Measurements from ENCODE around the gene ZNF445. TPM values are rescaled to one million over a fixed set of nuclear protein-coding genes. Genes with fewer than 3 reads are reported as not detected.
"Not testable (repeated sequence)": the region's sequence is repeated elsewhere in the genome, so short reads cannot be mapped to it uniquely, and the experiment has no call there.

The ZNF445 gene
- total RNA-seq, 1 donor from 2014 or later = 54.1 TPM

DNA sequence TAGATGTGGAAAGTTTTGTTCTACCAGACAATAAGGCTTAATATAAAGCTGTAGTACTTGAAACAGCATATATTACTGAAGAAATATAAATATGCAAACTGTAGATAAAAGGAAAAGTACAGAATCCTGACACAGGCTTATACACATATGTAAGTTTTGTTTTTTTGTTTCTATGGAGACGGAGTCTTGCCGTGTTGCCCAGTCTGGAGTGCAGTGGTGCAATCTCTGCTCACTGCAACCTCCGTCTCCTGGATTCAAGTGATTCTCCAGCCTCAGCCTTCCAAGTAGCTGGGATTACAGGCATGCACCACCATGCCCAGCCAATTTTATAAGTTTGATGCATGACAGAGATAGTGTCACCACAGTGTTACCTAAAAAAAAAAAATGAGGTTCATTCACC is 29.1 kb upstream of the ZNF445 start:
- no peak for DNase-seq (ENCODE audit: low spot score in 2 of 2, unreplicated experiment in 2 of 2)
- Mint-ChIP-seq H3K4me3 (no peak overlapping the region), H3K4me1 (peaks cover 18% of the 10 kb centered on the region), H3K9me3 (peaks cover 35% of the 10 kb centered on the region), H3K36me3 (peaks cover 40% of the 10 kb centered on the region), H3K27ac (no peak overlapping the region), H3K27me3 (ENCODE audit: low read depth) (no peaks in the 10 kb centered on the region)
- TF ChIP-seq, protein P1, sequence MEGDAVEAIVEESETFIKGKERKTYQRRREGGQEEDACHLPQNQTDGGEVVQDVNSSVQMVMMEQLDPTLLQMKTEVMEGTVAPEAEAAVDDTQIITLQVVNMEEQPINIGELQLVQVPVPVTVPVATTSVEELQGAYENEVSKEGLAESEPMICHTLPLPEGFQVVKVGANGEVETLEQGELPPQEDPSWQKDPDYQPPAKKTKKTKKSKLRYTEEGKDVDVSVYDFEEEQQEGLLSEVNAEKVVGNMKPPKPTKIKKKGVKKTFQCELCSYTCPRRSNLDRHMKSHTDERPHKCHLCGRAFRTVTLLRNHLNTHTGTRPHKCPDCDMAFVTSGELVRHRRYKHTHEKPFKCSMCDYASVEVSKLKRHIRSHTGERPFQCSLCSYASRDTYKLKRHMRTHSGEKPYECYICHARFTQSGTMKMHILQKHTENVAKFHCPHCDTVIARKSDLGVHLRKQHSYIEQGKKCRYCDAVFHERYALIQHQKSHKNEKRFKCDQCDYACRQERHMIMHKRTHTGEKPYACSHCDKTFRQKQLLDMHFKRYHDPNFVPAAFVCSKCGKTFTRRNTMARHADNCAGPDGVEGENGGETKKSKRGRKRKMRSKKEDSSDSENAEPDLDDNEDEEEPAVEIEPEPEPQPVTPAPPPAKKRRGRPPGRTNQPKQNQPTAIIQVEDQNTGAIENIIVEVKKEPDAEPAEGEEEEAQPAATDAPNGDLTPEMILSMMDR (IDR thresholded peaks at IDR 0.05; ENCODE audit: unreplicated experiment) = no peak

DNA sequence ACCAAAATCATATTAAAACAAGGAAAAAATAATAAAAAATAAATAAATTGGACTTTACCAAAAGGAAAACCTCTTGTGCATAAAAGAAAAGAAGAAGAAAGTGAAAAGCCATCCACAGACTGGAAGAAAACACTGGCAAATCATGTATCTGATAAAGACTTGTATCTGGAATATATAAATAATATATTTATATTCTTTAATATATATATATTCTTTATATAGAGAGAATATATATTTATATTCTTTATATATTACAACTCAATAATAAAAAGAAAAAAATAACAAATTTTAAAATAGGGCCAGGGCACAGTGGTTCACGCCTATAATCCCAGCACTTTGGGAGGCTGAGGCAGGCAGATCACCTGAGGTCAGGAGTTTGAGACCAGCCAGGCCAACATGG is 27.1 kb upstream of the ZNF445 start:
- Mint-ChIP-seq H3K36me3 (peaks cover 58% of the 10 kb centered on the region), H3K27me3 (ENCODE audit: low read depth) (no peaks in the 10 kb centered on the region), H3K27ac (no peak overlapping the region), H3K9me3 (peaks cover 52% of the 10 kb centered on the region), H3K4me3 (no peak overlapping the region), H3K4me1 (peaks cover 7% of the 10 kb centered on the region)
- TF ChIP-seq, protein P1 (IDR thresholded peaks at IDR 0.05; ENCODE audit: unreplicated experiment) = no peak
- no peak for DNase-seq (ENCODE audit: low spot score in 2 of 2, unreplicated experiment in 2 of 2)

DNA sequence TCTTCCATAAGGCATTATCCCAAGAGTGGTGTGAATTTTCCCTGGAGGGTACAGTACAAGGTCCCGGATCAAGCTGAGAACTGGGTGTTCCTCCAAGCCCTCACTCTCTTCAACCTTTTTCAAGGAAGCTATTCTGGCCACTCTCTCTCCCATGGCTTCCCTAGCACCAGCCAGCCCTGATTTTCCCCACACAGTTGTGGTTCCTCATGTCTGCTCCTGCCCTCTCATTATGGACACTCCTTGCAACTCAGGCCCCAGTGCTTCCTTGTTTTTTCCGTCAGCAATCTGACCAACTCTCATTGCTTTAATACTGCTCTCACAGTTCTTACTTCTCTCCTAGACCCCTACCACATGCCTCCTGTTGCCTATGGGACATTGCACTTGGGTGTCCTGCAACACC is 25.7 kb upstream of the ZNF445 start:
- H3K27ac Mint-ChIP-seq; H3K27me3 Mint-ChIP-seq (ENCODE audit: low read depth); DNase-seq (ENCODE audit: low spot score in 2 of 2, unreplicated experiment in 2 of 2); H3K4me1 Mint-ChIP-seq; H3K4me3 Mint-ChIP-seq: not testable (repeated sequence)
- Mint-ChIP-seq H3K9me3 (peaks cover 66% of the 10 kb centered on the region), H3K36me3 (peaks cover 71% of the 10 kb centered on the region)

DNA sequence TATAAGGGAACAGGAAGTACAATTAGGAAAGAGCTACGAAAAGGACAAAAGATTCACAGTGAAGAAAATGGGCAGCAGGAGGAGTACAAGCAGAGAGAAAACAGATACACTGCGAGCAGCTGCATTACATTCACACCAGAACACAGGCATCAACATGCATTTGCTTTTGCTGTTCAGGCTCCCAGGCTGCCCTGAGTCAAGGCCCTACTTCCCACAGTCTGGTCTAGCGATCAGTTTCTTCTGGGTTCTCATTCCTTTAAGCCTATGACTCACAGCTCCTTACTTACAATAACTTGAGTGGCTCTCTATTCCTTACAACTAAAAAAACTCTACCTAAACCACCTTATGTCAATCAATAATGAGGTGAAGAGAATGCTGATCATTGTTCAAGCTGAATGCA is 24.5 kb upstream of the ZNF445 start:
- Mint-ChIP-seq H3K4me3 (no peak overlapping the region), H3K27ac (no peak overlapping the region), H3K9me3 (peaks cover 71% of the 10 kb centered on the region), H3K36me3 (peaks cover 80% of the 10 kb centered on the region), H3K4me1 (no peaks in the 10 kb centered on the region), H3K27me3 (ENCODE audit: low read depth) (no peaks in the 10 kb centered on the region)
- TF ChIP-seq, protein P1 (IDR thresholded peaks at IDR 0.05; ENCODE audit: unreplicated experiment) = no peak
- no peak for DNase-seq (ENCODE audit: low spot score in 2 of 2, unreplicated experiment in 2 of 2)

DNA sequence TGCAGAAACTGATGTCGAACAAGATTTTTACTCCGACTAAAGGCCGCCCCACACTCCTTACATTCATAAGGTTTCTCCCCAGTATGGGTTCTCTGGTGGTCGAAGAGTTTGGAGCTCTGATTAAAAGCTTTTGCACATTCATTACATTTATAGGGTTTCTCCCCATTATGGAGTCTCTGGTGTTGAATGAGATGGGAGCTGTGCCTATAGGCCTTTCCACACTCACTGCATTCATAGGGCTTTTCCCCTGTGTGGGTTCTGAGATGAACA is 22.4 kb upstream of the ZNF445 start:
- not testable (repeated sequence) for H3K27me3 Mint-ChIP-seq (ENCODE audit: low read depth); H3K27ac Mint-ChIP-seq; H3K4me3 Mint-ChIP-seq; DNase-seq (ENCODE audit: low spot score in 2 of 2, unreplicated experiment in 2 of 2); H3K4me1 Mint-ChIP-seq
- Mint-ChIP-seq H3K36me3 (peaks cover 67% of the 10 kb centered on the region), H3K9me3 (peaks cover 58% of the 10 kb centered on the region)

DNA sequence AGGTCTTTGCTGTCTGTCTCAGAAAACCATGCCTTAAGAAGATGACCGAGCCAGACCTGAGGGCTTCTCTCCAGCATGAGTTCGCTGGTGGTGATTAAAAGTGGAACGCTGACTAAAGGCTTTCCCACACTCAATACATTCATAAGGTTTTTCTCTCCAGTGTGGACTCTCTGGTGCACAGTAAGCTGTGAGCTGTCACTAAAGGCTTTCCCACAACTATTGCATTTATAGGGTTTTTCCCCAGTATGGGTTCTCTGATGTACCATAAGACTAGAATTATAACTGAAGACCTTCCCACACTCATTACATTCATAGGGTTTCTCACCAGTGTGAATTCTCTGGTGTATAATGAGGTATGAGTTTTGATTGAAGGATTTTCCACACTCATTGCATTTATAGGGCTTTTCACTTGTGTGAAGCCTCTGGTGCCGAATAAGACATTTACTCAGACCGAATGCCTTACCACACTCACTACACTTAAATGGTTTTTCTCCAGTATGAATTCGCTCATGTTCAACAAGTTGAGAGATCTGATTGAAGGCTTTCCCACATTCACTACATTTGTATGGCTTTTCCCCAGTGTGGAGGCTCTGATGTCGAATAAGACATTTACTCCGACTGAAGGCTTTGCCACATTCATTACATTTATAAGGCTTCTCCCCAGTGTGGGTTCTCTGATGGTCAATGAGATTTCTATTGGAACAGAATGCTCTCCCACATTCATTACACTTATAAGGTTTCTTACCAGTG is 21.9 kb upstream of the ZNF445 start:
- Mint-ChIP-seq H3K27me3 (ENCODE audit: low read depth) (no peaks in the 10 kb centered on the region), H3K27ac (no peak overlapping the region), H3K9me3 (peaks cover 60% of the 10 kb centered on the region), H3K4me3 (no peak overlapping the region), H3K36me3 (peaks cover 70% of the 10 kb centered on the region), H3K4me1 (no peaks in the 10 kb centered on the region)
- no peak for DNase-seq (ENCODE audit: low spot score in 2 of 2, unreplicated experiment in 2 of 2)
- TF ChIP-seq, protein P1 (IDR thresholded peaks at IDR 0.05; ENCODE audit: unreplicated experiment) = no peak
